HG03064 (cell line): Measurements from ENCODE around the gene FAM90A1.
"Not testable (repeated sequence)": the region's sequence is repeated elsewhere in the genome, so short reads cannot be mapped to it uniquely, and the experiment has no call there.

Source experiments
- ATAC-seq: cut with Tn5 transposase; IDR thresholded peaks from one replicate; pipeline ENCODE4 v1.9.1; 2021; ENCODE audit warnings: low read depth; ENCODE audit not compliant: unreplicated experiment

The FAM90A1 gene

DNA sequence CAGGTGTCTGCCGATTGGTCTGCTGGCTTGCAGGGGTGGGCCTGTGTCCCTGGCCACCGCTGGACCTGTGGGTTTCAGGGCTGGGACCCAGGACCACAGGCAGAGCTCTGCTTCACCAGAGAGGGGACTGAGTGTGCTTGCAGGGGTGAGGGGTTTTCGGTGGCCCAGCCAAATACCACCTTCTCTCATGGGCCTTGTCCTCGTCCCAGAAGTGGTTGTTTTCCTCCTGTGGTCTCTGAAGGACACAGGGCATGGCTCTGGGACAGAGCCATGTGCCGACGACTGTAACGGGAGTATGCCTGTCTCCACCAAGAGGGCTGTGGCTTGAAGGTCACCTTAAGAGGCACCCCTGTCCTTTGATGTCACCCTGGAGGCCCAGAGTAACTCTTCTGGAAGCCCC is 7.3 kb upstream of the FAM90A1 start:
- not testable (repeated sequence) for ATAC-seq

DNA sequence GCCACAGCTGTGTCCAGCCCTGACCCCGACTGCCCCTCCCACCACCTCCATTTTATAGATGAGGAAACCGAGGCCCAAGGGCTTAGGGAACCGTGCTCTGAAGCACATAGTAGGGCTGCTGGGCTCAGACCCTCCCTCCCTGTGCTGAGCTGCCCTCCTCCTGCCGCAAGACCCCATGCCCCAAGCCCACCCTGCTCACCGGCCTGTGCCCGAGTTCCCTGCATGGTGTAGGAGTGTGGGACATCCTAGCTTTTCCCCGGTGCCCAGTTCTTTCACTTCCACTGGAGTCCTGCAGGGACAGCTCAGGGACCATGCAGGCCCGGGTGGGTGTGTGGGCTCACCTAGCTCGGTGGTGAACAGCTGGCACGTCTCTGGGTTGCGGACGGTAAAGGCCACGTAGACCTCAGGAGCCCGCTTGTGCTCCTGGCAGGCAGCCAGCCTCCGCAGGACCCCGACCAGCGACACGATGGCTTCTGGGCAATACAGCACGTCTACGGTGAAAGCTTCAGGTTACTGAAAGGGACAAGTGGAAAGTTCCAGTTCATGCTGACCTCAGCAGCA is 6.6 kb upstream of the FAM90A1 start:
- ATAC-seq: not testable (repeated sequence)

DNA sequence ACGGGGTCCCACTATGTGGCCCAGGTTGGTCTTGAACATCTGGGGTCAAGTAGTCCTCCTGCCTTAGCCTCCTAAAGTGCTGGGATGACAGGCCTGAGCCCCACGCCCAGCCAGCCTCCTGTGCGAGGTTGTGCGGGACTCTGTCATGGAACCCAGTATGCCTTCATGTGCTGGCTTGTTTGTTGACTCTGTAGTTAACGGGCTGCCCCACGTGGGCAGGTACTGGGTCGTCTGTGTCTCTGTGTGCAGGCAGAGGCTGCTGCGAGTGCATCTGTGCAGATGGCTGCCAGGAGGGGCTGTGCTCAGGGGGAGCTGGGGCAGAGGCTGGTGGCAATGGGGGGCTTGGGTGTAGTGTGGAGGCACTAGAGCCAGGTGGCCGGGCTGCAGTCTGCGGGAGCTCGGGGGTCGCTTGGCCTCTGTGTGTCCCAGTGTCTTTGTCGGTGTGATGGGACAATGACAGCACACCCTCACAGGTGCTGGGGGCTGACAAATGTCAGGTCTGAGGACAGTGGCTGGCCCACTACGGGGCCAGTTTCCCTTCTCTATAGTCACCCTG is 6.0 kb upstream of the FAM90A1 start:
- not testable (repeated sequence) for ATAC-seq

DNA sequence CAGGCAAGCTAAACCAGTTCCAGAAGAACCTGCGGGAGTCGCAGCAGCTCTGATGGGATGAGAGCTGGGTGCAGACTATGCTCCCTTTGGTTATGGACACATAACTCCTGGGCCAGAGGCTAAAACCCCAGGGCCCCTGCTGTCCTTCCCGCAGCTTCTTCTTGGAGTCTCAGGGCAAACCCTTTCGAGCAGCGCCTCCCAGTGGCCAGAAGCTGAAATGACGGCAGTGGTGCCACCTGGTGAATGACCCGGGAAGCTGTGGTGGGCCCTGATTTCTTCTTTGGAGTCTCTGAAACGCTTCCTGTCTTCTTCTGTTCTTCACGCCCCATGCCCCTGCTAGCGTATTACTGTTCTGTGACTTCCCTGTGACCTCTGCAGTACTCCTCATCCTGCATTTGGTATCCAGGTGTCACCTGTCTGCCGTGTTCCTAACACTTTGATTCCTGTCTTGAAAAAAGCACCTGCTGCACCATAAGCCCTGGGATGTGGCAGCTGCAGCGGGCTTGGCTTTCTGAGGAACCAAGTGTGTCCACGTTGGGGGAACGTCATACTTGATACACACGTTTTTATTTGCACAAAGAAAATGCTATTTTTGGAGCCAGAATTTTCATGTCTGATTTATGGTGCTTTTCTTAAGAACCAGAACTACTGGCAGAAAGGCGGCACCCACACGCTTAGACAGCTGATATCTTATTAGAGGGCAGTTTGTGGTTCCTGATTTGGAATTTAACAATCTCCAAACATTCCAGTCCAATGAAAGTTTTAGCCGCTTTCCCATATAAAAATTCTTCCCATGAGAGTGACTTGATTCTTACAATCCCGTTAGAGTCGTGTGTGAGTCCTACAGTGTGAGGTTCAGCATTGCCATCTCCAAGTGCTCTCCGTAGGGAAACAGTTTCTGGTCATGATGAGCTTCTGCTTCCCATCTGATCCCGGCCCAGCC is 4.5 kb upstream of the FAM90A1 start:
- ATAC-seq: not testable (repeated sequence)

DNA sequence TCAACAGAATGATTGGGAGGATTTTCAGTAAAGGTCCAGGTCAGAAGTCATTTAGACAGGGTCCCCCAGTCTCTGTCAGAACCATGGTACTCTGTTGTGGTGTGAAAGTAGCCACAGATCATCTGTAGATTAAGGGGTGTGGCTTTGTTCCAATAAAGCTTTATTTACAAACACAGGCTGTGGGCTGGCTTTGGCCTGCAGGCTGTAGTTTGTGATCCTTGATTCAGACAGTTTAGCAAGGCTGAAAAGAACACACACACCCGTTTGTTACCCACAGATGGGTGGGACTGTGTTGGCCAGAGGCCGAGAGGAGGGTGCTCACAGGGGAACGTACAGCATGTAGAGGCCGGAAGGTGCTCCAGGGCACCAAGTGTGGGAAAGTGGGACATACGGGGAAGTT is 3.6 kb upstream of the FAM90A1 start:
- not testable (repeated sequence) for ATAC-seq

DNA sequence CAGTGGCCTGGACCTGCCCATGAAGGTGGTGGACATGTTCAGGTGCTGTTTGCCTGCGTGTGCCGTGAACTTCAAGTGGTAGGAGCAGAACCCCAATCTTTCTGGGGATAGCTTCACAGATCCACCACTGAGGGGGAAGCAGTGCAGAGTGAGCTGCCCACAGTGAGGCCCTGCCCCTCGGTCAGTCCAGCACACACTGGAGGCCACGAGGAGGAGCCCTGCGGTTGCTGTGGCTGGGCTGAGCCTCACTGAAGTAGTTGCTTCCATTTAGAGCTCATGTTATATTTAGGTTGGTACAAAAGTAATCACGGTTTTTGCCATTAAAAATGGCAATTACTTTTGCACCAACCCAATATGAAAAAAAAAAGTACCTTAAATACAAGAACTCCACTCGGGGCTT is 2.1 kb upstream of the FAM90A1 start:
- not testable (repeated sequence) for ATAC-seq

DNA sequence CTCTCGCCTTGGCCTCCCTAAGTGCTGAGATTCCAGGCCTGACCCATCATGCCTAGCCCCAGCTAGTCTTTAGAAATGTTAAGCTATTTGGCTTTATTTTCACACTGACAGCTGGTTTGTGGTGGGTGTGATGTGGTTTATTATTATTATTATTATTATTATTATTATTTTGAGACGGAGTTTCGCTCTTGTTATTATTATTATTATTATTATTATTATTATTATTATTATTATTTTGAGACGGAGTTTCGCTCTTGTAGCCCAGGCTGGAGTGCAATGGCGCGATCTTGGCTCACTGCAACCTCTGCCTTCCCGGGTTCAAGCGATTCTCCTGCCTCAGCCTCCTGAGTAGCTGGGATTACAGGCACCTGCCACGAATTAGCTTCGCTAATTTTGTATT is 1.2 kb upstream of the FAM90A1 start:
- not testable (repeated sequence) for ATAC-seq

DNA sequence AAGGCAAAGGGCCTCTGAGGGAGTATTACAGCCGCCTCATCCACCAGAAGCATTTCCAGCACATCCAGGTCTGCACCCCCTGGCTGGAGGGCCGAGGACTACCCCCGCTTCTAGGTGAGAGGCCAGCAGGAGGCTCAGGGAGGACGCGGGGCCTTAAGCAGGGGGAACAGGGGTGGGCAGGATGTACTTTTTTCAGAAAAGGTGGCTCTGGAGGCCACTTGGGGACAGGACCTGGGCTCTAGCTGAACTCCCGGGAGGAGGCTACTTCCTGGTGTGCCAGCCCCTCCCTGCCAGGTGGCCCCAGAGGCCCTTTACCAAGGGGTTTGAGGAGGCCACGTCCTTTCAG is 287 bp upstream of the FAM90A1 start:
- ATAC-seq: not testable (repeated sequence)

DNA sequence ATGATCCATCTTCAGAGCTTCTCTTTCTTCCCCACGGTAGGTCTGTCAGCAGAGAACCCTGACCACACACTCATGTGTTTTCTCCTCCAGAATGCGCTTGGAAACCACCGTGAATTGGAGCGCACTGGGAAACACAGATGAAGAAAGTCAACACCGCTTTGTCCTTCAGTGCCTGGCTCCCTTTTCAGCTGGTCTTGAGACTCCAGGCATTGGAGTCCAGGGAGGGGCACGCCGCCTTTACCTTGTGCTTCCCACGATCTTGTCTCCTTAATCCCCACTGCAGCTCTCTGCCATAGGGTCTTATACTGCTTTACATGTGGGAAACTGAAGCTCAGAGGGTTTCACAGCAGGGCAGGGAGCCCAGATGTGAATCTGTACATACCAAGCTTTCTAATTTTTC is 1.1 kb downstream of the FAM90A1 start:
- no peak for ATAC-seq

DNA sequence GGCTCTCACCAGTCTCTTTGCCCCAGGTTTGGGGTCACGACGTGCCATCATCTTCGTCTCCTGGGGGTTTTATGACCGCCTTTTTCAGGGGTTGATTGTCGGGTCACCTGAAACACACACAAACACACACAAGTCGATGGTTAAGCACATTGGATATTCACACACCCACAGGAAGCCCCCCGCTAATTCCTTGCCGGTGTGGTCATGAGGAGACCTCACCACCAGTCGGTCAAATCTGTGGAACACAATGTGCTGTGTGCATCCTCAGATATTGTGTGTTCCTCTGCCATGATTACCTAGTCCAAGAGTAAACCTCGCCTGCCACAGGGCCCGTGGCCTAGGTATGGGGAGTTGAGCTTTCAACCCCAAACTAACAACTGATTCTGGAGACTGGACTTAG is 2.6 kb downstream of the FAM90A1 start:
- ATAC-seq: not testable (repeated sequence)

DNA sequence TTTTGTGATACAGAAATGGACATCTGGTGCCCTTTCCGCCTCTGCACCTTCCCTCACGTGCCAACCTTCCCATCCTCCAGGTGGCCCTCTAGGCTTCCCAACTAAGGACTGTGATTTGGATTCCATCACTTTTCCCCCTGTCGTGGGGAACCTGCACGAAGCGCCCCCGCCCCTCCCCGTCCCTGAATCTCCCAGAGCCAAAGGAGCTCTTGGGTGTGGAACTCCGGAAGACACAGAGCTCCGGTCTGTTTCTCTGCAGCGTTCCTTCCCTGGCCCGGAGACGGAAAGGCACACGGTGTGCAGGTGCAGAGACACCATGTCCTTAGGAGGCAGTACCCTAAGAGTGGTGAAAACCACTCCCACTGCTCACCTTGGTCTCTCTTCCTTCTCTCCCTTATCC is 3.8 kb downstream of the FAM90A1 start:
- ATAC-seq: not testable (repeated sequence)

DNA sequence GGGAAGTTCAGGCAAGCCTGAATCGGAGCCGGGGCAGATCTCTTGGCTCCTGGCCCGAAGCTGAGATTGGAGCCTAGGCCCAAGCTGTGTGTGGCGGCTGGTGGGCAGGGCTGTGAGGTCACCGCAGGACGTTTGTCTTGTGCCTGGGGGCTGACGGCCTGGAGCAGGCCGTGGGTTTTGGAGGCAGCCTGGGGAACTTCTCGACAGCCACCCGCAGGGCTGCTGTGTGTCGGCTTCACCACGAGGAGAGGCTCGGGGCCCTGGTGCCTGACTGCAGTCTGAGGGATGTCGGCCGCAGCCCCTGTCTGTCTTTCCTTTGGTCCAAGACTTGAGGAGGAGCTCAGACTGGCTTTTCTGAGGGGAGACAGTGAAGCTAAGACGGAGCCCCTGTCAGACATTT is 5.1 kb downstream of the FAM90A1 start:
- ATAC-seq: not testable (repeated sequence)

DNA sequence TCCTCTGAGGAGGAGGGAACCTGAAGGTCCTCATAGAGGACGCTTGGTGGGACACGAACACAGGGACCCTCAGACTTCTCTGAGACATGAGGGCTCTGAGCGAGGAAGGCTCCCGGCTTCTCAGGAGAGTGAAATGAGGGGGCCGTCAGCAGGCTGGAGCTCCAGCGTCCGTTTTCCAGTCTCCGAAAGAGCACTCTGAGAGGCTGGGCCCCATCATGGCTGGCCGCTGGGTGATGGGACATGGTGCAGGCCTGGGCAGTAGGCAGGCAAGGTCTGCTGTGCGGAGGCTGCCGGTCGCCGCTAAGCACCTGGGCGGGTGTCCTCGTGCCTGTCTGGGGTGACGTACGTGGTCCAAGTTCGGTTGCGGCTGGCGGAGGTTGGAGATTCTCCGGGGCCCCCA is 5.6 kb downstream of the FAM90A1 start:
- ATAC-seq: not testable (repeated sequence)

DNA sequence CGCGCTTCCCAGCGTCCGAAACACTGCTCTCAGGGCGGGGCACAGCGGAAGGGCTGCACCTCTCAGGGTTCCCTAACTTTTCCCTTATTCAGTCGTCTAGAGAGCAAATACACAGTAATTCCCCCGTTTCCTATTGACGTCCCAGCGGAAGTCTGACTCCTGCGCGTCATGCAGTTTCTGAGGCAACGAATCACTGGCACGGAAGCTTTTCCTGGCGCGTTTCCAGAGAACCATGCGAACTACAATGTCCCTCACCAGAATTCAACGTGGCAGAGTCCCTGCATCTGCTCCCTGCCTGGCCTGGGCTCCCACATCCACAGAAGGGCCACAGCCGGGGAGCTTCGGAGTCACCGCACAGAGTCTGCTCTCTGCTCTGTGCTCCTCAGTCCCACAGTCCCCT is 6.0 kb downstream of the FAM90A1 start:
- not testable (repeated sequence) for ATAC-seq

DNA sequence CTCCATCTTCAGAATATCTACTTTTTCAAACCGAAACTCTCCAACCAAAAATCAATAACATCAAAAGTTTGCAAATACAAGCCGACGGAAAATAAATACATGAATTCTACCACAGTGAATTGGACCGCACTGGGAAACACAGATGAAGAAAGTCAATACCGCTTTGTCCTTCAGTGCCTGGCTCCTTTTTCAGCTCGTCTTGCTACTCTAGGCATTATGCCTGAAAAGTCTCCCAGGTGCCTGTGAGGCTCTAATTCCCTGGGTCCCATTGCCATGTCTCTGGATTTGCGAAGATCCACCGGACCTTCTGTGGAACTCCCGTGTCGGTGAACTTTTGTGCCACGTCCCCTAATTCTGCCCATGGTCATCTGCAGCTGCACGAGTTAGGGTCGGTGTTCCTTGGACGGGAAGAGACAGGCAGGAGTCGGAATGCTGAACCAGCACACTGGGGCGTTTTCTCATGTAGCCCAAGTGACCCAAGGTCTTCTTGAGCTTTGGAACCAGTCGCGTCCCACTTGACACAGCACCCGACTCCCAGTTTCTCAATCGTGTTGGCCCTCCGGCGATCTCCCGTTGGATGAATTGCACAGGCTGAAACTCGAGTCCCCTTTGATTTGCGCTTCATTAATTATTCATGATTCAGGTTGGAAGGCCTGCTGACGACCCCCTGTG is 8.6 kb downstream of the FAM90A1 start:
- not testable (repeated sequence) for ATAC-seq

DNA sequence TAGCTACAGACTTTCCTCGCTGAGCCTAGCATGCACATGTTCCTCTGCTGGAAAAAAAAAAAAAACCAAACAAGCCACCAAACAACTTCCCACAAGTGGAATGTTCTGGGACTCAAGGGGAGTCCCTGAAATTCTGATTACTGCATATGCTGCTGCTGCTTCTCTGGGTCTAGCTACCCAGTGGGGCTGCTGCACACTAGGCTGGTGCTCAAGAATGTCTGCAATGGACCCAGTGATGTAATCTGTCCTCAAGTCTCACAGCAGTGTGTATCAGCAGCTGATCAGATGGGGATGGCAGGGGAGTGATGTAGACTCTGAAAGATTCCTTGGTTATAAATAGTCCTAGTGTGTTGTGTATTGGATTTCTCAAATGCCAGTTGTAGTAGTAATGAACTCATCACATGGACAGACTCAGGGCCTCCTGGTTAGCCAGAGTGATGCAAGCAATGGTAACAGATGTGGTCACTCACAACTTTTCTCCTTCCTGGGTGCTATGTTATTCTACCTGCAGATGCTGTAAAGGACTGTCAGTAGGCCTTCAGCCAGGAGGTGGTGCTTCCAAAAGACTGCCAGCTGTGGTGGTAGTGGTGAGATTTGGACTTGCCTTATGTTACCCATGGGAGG is 29.6 kb downstream of the FAM90A1 start:
- not testable (repeated sequence) for ATAC-seq

DNA sequence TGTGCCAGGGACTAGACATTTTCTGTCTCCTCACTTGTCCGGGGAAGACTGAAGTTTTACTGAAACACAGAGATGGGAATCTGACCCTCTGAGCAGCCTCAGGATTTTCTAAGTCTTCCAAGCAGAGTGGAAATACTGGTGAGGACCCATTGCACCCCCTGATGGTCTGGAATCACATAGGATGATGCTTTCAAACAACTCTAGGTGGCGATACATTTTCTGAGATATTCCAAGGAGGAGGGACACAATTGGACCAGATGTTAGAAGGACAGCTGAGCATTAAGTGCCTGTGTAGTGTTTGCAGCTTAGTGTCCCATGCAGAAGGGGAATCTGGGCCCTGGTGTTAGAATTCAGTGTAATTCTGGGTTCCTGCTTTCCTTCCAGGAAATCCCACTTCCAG is 39.3 kb downstream of the FAM90A1 start:
- not testable (repeated sequence) for ATAC-seq

DNA sequence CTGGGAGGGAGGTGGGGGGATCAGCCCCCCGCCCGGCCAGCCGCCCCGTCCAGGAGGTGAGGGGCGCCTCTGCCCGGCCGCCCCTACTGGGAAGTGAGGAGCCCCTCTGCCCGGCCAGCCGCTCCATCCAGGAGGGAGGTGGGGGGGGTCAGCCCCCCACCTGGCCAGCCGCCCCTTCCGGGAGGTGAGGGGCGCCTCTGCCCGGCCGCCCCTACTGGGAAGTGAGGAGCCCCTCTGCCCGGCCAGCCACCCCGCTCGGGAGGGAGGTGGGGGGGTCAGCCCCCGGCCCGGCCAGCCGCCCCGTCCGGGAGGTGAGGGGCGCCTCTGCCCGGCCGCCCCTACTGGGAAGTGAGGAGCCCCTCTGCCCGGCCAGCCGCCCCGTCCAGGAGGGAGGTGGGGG is 43.2 kb downstream of the FAM90A1 start:
- not testable (repeated sequence) for ATAC-seq

DNA sequence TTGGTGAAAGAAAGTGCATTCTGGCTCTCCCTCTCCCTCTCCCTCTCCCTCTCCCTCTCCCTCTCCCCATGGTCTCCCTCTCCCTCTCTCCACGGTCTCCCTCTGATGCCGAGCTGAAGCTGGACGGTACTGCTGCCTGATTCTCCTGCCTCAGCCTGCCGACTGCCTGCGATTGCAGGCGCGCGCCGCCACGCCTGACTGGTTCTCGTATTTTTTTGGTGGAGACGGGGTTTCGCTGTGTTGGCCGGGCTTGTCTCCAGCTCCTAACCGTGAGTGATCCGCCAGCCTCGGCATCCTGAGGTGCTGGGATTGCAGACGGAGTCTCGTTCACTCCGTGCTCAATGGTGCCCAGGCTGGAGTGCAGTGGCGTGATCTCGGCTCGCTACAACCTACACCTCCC is 44.1 kb downstream of the FAM90A1 start:
- ATAC-seq: not testable (repeated sequence)

DNA sequence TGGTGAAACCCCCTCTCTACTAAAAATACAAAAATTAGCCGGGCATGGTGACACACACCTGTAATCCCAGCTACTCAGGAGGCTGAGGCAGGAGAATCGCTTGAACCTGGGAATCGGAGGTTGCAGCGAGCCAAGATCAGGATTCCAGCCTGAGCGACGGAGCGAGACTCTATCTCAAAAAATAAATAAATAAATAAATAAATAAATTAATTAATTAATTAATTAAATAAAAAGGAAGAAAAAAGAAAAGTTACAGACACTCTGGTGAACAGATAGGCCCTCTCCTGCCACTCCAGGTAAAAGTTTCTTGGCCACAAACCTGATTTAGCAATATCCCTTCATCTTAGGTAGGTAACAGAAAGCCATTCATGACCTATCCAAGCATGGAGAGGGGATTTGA is 44.5 kb downstream of the FAM90A1 start:
- not testable (repeated sequence) for ATAC-seq

DNA sequence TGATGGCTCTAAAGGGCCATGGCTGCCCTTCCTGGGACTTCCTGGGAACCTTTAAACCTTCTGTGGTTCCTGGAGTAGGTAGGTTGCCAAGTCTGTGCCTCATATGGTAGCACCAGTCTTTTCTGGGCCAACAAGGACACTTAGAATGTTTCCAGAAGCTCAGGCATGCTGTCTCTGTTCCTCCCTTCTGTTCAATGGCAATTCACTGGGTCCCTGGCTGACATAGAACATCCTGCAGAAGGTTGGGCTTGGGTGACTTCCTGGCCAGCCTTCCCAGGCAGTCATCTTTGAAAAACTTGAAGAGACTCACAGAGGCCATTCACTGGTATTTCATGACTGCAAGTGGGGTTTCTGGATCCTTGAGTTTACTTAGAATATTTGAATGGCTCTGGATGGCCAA is 46.1 kb downstream of the FAM90A1 start:
- ATAC-seq: not testable (repeated sequence)
